Skeletal muscle tissue (tissue), 4 donors: Measurements from ENCODE around the gene AGRN. TPM values are rescaled to one million over a fixed set of nuclear protein-coding genes. Genes with fewer than 3 reads are reported as not detected.
"Not testable (repeated sequence)": the region's sequence is repeated elsewhere in the genome, so short reads cannot be mapped to it uniquely, and the experiment has no call there.

Experiments
- H3K27ac ChIP-seq: one replicate; pipeline ENCODE4 v1.7.0; 2013; ENCODE audit warnings: mild to moderate bottlenecking, low read depth, low read length, inconsistent platforms
- H3K27me3 ChIP-seq, 3 donors: one replicate each; pipeline ENCODE4 v1.7.0; 2013; ENCODE audit warnings: low read length in 3 of 3; ENCODE audit not compliant: control insufficient read depth in 3 of 3, insufficient read depth in 3 of 3
- H3K36me3 ChIP-seq, 3 donors: one replicate each; pipeline ENCODE4 v1.7.0; 2013; ENCODE audit warnings: low read length in 3 of 3; ENCODE audit not compliant: control insufficient read depth in 3 of 3, insufficient read depth in 3 of 3
- H3K4me1 ChIP-seq, 3 donors: one replicate each; pipeline ENCODE4 v1.7.0; 2013; ENCODE audit warnings: low read length in 3 of 3, mild to moderate bottlenecking in 3 of 3; ENCODE audit not compliant: control insufficient read depth in 3 of 3, insufficient read depth in 3 of 3
- H3K4me3 ChIP-seq, 3 donors: one replicate each; pipeline ENCODE4 v1.7.0; 2013; ENCODE audit warnings: low read length in 3 of 3
- H3K9ac ChIP-seq, 3 donors: one replicate each; pipeline ENCODE4 v1.7.0; 2013; ENCODE audit warnings: low read length in 3 of 3, mild to moderate bottlenecking in 3 of 3, moderate library complexity in 2 of 3, low read depth in 1 of 3
- H3K9me3 ChIP-seq, 3 donors: one replicate each; pipeline ENCODE4 v1.7.0; 2013; ENCODE audit warnings: low read length in 3 of 3; ENCODE audit not compliant: control insufficient read depth in 3 of 3
- total RNA-seq: library from RNA; depleted of rRNA; stranded (reverse); fragments of >200 nt; gene quantifications from one replicate; pipeline ENCODE4 v1.2.3, GENCODE V29; 2014
- donor health status: Osteomylitis.

AGRN gene
- total RNA-seq, 1 donor from 2014 or later: 14.6 TPM

GRCh38 chr1:1071486-1072298 lies 51.8 kb downstream of the AGRN start:
- H3K27ac ChIP-seq: no peak overlapping the region
- H3K36me3 ChIP-seq: no peaks in the 10 kb centered on the region
- no peak overlapping the region for H3K4me3 ChIP-seq
- H3K27me3 ChIP-seq: peaks cover 55 to 83% (median 76%) of the 10 kb centered on the region in 3 donors
- H3K4me1 ChIP-seq: peaks cover 0 to 21% (median 11%) of the 10 kb centered on the region in 3 donors
- H3K9ac ChIP-seq: no peak overlapping the region
- no peaks in the 10 kb centered on the region for H3K9me3 ChIP-seq

GRCh38 chr1:1072299-1072848 lies 52.5 kb downstream of the AGRN start:
- Histone ChIP-seq H3K4me1 (peaks cover 0 to 20% (median 11%) of the 10 kb centered on the region in 3 donors), H3K9me3 (no peaks in the 10 kb centered on the region), H3K36me3 (no peaks in the 10 kb centered on the region), H3K9ac (no peak overlapping the region), H3K27ac (no peak overlapping the region), H3K27me3 (peaks cover 52 to 78% (median 70%) of the 10 kb centered on the region in 3 donors), H3K4me3 (no peak overlapping the region)

DNA sequence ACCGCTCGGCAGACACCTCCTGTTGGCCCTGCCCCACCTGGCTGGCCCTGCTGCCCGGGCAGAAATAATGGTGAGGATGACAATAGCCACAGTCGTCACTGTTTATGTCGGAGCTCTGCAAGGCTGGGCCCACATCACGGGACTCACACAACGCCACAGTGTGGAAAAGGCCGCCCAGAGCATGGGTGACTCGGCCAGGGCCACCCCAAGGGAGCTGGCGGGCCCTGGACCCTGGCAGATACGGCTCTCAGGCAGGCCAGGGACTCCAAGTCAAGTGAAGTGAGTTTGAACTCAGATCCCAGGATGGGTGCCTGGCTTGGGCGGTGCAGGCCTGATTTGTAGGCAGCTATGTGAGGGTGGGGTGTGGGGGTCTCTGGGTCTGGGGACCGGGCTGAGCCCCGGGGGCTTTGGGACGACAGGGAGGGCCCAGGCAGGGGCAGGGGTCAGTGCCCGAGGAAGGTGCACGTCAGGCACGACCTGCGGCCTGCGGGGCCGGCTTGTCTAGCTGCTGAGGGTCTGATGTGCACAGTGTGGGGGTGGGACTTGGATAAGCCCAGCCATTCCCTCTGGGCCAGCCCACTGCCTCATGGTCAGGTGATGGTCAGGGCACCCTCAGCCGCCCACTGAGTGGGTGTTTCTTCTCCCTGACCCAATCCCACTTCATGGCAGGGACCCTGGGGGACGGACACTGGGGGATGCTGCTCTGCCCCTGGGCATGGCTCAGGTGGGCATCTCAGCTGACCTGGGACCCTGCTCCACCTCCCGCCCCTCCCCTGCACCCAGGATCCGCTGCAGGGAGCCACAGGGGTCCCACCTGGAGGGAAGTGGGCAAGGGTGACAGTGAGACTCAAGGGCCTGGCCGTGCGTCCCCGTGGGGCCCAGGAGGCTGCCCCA lies 53.2 kb downstream of the AGRN start:
- Histone ChIP-seq H3K9me3 (no peaks in the 10 kb centered on the region), H3K9ac (no peak overlapping the region), H3K4me1 (peaks cover 0 to 14% (median 7%) of the 10 kb centered on the region in 3 donors), H3K27me3 (peaks cover 45 to 71% (median 62%) of the 10 kb centered on the region in 3 donors), H3K27ac (no peak overlapping the region), H3K4me3 (no peak overlapping the region), H3K36me3 (no peaks in the 10 kb centered on the region)

DNA sequence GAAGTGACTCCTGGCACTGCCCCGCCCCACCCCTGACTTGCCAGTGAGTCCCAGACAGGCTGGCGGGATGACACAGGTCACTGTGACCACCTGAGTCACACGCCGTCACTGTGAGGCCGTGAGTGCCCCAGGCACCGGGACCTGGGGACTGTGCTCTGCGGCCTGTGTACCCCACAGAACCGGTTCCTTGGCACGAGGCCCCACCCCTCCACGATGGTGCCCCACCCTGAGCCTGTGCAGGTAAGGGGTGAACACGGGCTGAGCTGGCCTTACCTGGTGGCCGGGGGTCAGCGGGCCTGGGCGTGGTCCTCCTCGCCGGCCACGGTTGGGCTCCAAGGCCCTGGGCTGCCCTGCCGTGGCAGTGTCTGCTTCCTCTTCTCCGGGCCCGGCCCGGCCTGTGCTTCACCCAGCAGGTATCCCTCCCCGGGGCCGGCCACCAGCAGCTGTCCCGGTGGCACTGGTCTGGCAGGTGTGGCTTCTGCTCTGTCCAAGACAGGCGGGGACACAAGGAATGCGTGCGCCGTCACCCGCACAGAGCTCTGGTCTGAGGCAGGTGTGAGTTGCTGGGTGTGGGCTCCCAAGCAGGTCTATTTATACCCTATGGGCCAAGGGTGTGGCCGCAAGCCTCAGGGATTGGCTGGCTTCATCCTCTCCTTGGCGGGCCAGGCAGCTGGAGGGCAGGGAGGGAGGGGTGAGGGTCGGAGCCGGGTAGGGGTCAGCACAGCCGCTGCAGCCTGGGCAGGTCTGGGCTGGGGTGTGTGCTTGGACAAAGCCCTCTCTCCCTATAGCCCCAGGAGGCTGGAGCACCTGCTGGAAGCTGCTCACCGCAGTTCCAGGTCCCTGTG lies 54.0 kb downstream of the AGRN start, which contains the start of gene RNF223:
Gene RNF223, minus strand, starts transcription at position 564 of the 845 bp plus-strand sequence. CDS start 1,740 bp downstream, outside the sequence.
- Histone ChIP-seq H3K4me1 (peaks cover 0 to 11% (median 4%) of the 10 kb centered on the region in 3 donors), H3K36me3 (no peaks in the 10 kb centered on the region), H3K27ac (no peak within 1 kb of the TSS), H3K9me3 (no peaks in the 10 kb centered on the region), H3K4me3 (no peak within 1 kb of the TSS), H3K27me3 (peaks cover 41 to 66% (median 58%) of the 10 kb centered on the region in 3 donors), H3K9ac (no peak within 1 kb of the TSS)

DNA sequence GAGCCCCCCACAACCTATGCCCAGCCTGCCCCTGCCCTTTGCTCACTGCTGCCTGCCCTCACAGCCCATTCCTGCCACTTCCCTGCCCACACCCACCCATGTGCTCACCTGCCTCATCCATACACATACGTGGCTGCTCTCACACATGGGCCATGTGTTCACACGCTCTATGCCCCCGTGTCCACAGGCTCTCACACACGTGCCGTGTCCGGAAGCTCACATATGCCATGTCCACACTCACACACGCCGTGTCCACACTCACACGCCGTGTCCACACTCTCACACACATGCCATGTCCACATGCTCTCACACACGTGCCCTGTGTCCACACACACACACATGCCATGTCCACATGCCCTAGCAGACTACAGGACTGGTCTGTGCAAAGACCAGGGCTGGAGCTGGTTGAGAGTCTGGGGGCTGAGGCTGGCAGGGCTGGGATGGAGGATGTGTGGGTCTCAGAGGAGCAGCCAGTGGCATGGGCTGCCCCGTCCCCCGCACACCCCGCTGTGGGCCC lies 54.8 kb downstream of the AGRN start:
- Histone ChIP-seq H3K27me3 (peaks cover 38 to 61% (median 56%) of the 10 kb centered on the region in 3 donors), H3K36me3 (no peaks in the 10 kb centered on the region), H3K27ac (no peak overlapping the region), H3K9me3 (no peaks in the 10 kb centered on the region), H3K4me3 (no peak overlapping the region), H3K9ac (no peak overlapping the region), H3K4me1 (peaks cover 4 to 12% (median 6%) of the 10 kb centered on the region in 3 donors)

GRCh38 chr1:1075148-1075935 lies 55.4 kb downstream of the AGRN start:
- Histone ChIP-seq H3K4me1 (peaks cover 10 to 19% (median 11%) of the 10 kb centered on the region in 3 donors), H3K4me3 (no peak overlapping the region), H3K9me3 (no peaks in the 10 kb centered on the region), H3K36me3 (no peaks in the 10 kb centered on the region), H3K9ac (no peak overlapping the region), H3K27ac (no peak overlapping the region), H3K27me3 (peaks cover 32 to 55% (median 53%) of the 10 kb centered on the region in 3 donors)

DNA sequence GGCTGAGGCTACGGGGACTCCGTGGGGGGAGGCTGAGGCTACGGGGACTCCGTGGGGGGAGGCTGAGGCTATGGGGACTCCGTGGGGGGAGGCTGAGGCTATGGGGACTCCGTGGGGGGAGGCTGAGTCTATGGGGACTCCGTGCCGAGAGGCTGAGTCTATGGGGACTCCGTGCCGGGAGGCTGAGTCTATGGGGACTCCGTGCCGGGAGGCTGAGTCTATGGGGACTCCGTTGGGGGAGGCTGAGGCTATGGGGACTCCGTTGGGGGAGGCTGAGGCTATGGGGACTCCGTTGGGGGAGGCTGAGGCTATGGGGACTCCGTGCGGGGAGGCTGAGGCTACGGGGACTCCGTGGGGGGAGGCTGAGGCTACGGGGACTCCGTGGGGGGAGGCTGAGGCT lies 57.5 kb downstream of the AGRN start:
- H3K36me3 ChIP-seq, H3K9ac ChIP-seq, H3K27ac ChIP-seq, H3K9me3 ChIP-seq, H3K4me3 ChIP-seq: not testable (repeated sequence)
- H3K4me1 ChIP-seq: peaks cover 10 to 20% (median 12%) of the 10 kb centered on the region in 3 donors
- H3K27me3 ChIP-seq: peaks cover 26 to 39% (median 35%) of the 10 kb centered on the region in 3 donors

DNA sequence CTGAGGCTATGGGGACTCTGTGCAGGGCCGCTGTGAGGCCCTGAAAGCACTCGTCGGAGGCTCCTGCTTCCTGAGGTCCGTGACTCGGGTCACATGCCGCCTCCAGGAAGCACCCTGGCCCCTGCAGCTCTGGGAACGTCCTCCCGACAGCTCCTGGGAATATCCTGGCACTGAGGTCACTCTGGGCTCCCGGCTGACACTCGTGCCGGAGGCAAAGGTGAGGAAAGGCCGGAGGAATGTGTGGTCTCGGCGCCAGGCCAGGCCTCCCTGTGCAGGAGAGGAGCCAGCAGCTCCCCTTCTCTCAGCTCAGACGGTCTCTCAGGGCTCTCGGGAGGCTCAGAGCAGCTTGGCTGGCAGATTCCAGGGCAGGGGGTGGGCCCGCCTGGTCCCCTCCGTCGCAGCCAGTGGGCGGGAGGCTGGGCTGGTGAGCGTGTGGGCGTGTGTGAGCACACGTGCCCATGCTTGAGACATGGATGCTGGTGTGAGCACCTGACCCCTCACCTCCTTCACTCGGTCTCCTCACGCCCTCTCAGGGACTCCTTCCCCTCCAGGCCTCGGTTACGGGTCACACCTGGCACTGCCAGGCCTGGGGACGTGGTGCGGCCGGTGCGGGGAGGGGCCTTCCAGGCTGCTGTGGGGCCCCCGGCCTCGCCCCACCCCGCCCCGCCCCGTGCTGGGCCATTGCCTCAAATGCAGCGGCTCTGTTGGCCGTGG lies 59.6 kb downstream of the AGRN start:
- no peaks in the 10 kb centered on the region for H3K9me3 ChIP-seq
- H3K27me3 ChIP-seq: peaks cover 13 to 17% (median 15%) of the 10 kb centered on the region in 3 donors
- peak overlapping the region in 2 of 3 donors; percentile 52 to 63 for H3K4me3 ChIP-seq
- H3K36me3 ChIP-seq: no peaks in the 10 kb centered on the region
- H3K4me1 ChIP-seq: peaks cover 10 to 12% (median 10%) of the 10 kb centered on the region in 3 donors
- H3K9ac ChIP-seq: peak overlapping the region in 1 of 3 donors; percentile 33
- H3K27ac ChIP-seq: no peak overlapping the region
